HG03575 (cell line): ENCODE measurements around the gene GNAT2.

Experiments used
- ATAC-seq: cut with Tn5 transposase; IDR thresholded peaks from one replicate; pipeline ENCODE4 v1.9.1; 2021; ENCODE audit not compliant: unreplicated experiment, insufficient number of reproducible peaks, low FRiP score; ENCODE audit errors: extremely low read depth

The GNAT2 gene

DNA sequence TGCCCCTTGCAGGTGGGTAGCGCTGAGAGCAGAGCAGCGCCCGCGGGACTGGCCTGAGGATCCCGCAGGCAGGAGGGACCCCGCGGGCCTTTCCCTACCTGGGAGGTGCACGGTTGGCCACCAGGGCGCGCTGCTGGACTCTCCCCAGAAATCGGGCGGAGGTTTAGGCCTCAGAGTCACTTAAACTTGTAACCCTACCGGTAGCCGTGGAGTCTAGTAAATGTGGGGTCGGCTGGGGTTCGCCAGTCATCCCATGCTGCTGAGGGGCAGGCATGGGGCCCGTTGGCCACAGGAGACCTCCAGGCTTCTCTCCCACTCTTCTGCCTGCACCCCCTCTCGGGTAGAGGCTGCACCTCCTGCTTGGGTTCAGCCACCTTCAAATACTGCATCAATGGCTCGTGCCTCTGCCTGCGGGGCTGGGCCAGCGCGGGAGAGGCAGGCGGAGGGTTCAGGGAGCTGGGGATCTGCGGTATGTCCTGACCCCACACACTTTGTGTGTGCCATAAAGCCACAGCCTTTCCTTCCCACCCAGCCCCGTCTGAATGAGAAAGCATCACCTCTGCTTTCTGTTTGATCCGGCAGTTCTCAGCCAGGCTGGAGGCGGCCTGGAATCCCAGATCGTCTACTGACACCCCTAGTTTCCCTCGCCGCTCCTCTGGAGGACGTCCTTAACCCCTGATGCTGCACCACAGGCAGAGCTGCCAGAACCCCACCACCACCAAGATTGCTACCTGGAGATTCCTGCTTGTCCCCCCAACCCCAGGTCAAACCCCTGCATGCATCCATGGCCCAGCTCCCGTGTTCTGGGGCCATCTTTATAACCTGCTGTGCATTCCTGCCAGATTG is 24.2 kb upstream of the GNAT2 start:
- ATAC-seq, result no peak

DNA sequence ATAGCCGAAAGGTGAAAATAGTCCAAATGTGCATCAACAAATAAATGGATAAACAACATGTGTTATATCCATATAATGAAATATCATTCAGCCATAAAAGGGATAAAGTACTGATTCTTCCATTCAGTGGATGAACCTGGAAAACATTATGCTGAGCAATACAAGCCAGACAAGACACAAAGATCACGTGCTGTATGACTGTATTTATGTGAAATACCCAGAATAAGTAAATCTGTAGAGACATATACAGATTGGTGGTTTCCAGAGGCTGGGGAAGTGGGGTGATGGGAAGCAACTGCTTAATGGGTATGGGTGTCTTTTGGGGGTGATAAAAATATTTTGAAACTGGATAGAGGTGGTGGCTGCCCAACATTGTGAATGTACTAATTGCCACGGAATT is 23.2 kb upstream of the GNAT2 start:
- ATAC-seq, result no peak

DNA sequence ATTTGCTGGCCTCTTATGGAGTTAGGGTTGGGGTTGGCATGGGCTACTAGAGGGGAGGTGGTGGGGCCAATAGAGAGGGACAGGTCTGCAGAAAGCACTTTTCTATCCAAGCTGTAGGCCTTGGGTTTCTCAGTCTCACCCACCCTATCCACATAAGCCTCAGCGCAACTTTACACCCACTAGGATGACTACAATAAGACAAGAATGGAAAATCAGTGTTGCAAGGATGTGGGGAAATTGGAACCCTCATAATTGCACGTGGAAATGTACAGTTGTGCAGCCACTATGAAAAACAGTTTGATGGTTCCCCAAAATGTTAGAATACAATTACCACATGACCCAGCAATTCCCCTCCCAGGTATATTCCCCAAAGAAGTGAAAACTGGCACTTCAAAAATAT is 22.4 kb upstream of the GNAT2 start:
- no peak for ATAC-seq

DNA sequence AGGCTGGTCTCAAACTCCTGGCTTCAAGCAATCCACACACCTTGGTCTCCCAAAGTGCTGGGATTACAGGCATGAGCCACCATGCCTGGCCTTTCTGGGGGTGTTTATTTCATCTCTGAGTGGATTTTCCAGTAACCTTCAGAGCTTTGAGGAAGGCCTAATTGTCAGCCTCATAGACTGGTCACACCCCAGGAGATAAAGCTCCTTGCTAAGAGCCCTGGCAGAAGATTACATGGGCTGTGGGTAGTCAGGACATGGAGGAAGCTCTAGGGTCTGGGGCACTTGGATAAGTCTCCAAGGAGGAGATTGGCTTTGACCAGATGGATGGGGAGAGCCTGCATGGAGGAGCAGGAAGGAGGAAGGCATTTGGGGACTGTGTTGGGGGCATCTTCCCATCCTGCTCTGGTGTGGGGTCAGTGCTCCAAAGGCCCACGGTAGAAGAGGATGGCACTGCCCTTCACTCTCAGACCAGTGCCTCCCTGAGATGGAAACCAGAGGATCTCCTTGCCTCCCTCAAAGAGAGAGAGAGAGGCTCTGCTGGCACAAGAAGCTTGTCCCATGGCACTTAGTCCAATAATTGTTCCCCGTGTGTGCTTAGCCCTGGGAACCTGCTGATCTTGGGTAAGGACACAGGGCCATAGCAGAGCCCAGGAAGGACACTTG is 21.8 kb upstream of the GNAT2 start:
- no peak for ATAC-seq

DNA sequence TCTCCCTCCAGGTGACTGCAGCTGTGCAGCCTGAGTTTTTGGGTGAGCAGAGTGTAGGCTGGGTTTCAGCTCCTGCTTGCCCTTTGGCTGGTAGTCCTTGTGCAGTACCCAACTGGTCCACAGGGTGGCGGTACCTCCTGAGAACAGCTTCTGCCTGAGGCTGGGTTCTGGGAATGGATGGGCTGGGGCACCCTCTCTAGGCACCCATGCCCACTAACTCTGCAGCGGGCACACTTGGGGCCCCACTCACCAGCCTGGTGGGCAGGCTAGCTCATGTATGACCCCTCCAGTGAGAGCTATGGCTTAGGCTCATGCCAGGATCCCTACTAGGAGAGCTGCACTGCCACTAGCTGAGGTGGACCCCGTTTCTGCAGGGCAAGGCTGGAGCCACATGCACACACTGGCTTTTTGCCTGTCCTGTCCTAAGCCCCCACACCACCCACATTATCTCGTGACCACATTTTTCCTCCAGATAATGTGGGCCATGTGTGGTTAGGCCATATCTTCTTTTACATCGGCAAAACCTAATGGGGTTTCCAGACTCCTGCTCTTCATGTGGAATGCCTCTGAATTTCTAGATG is 21.0 kb upstream of the GNAT2 start:
- ATAC-seq, result no peak

DNA sequence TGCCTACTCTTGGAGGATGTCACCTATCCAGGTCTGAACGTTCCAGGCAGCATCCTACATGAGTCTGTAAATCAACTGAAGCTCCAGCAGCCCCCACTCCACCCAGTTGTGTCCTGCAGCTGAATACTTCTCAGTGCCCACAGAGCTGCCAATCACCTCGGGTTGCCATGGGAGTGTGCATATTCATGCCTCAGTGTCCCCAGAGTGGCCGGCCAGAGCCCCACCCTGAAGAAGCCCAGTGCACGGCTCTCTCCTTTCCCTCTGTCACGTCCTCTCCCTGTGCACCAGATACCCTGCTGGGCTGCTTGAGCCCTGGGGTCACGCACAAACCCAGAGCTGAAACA is 20.4 kb upstream of the GNAT2 start:
- ATAC-seq, result no peak

DNA sequence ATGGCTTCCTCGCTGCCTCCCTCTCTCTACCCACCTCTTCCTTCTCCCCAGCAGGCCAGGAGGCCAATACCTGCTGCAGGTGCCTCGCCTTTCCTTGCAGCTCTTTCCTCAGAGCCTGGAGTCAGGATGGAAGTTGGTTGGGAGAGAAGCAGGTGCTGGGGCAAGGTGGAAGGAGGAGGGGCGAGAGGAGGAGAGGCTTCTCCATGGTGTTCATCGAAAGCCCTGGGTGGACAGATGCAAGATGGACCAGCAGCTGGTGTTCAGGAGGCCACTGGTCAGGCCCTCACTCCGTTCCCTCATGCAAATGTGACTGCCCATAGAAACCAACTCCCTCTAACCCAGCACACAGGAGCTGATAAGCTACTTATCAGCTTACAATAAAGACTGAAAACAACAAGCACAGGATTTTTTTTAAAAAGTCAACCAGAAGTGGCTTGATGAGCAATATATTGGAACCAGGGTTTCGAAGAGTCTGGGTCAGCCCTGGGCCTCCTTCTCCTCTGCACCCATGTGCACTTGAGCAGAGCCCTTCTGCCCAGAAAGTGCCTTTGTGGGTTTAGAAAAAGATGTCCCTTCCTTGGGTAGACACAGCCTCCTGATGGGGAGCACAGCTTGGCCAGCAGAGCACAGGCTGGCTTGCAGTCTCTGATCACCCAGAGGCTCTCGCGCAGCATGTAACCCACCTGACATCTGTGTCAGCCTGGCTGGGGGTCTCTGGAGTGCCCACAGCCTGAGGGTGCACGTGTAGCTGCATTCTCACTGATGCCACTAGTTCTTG is 19.8 kb upstream of the GNAT2 start:
- no peak for ATAC-seq

DNA sequence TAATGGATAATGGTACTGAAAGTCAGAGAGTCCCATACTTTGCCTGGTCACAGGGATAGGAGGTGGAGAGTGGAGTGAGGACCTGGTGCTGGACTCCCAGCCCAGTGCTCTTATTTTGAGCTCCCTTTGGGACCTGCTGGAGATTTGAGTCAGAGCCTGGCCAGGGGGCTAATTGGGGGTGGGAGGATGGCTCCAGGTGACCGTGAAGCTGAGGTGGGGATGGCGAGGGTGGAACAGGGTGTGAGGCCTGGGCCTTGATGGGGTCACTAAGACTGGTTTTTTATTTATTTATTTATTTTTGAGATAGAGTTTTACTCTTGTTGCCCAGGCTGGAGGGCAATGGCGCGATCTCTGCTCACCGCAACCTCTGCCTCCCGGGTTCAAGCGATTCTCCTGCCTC is 18.0 kb upstream of the GNAT2 start:
- ATAC-seq, result no peak

DNA sequence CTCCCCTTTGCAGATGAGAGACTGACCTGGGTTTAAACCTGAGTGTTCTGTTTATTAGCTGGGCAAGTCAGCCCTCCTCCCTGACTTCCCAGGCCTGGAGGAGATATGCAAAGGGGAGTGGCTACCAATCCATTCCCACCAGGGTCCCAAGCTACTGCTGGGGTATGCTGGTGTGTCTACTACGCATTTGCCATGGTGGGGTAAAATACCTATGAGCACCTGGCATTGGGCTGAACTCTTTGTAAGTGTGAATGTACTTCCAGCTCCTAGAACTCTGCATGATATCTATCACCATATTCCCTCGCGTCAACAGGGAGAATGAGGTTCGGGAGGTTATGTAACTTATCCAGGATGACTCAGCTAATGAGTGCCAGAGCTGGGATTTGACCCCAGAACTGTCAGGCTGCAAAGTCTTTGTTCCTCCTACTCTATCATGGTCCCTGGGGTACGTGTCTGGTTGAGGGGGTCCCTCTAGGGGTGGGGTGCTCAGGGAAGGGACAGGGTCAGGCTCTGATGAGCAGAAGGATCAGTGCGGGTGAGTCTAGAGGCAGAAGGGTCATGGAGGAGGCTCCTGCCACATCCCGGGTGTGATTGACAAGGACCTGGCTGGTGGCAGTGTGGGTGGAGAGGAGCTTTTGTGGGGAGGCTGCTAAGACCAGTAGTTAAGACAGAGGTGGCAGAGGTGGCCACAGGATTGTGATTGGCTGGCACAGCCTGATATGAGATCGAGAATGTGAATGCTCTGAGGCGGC is 17.0 kb upstream of the GNAT2 start:
- no peak for ATAC-seq

DNA sequence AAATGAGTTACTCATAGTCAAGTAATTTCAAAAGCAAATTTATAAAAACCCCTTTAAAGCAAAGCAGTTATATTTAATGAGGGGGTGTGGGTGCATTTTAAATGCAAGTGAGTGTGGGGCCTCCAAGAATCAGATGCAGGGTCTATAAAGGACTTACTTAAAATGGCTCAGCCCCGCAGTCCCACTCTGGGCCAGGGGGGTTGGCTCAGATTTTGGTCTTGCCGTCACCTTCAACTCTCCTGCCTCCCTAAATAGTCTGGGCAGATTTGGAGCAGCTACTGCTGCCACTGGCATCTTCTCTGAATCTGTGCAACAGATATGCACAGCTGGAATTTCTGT is 16.4 kb upstream of the GNAT2 start:
- ATAC-seq, result no peak

DNA sequence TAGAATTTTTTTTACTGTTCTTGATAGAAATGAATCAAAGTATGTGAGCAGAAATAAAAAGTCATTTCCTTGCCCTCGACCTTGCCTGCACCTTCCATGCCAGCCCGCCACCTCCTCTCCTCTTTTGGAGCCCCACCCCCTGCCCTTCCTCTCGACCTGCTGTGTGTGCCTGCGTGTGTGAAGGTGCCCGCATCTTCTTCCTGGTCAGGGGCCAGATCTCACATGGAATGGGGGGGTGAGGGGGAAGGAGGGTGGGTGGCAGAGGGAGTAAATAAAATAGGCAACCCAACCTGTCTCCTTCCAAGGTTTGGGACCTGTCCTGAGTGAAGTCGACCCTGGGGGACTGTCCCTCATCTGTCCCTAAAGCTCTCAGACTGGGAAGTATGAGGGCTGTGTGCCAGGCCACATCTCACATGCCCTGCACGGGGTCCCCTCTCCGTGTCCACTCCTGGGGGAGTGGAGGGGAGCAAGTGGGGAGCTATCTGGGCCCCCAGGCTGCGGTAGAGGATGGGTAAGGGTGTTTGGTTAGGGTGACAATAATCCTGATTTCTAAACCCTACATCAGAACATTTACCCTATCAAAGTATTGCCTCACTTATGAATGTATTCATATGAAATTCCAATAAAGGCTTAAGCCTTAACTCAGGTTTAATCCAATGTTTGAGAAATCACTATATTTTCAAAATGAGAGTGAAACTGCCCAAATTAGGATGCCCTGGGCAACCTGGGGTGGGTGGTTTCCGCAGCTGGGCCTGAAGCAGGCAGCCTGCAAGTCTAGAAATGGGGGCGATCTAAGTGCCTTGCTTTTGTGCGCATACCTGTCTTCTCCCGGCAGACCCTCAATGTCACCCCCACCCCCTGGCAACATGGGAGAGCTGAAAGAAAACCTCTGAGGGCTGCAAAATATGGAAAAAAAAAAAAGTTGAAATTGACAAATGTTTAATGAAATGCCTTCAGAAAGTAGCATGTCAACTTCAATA is 15.6 kb upstream of the GNAT2 start:
- ATAC-seq, result no peak

DNA sequence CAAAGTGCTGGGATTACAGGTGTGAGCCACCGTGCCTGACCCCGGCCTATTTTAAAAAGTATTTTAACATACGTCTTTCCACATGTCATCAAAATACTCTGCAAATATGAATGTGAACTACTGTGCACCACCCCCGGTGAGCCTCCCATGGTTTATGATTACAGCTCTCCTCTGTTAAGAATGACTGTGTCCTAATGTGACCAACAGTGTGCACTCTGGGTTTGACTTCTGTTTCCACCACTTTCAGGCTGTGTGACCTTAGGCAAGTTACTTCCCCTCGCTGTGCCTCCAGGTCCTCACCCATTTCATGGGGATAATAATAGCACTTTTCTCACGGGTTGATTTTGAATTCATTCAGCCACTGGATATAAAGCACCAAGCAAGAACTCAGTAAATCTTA is 14.9 kb upstream of the GNAT2 start:
- no peak for ATAC-seq

DNA sequence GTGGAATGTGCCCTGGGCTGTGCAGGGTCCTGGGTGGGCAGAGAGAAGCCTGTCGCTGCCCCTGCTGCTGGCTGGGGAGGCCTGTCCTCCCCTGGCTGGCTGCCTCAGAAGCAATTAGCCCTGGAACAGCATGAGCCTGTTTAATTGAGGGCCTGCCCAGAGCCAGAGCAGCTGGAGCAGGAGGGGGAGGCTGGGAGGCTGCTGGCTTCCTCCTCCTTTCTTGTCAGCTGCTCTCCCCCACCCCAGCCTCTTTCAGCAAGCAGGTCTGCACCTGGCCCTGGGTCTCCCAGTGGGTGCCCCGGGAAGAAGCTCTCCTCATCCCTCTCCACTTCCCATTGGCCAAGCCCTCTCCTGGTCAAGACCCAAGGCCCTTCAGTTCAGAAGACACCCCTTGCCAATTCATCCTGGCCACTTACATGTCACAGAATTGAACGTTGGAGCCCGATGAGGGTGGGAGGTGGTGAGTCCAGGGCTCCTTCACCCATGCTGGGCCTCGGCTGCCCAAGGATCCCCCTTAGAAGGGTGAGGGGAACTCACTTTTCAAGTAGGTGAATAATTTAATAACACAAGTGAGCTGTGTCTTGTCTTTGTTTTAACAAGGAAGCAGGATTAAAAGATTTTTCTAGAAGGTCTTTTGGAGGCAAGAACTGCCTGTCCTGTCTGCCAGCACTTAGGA is 13.4 kb upstream of the GNAT2 start:
- no peak for ATAC-seq

DNA sequence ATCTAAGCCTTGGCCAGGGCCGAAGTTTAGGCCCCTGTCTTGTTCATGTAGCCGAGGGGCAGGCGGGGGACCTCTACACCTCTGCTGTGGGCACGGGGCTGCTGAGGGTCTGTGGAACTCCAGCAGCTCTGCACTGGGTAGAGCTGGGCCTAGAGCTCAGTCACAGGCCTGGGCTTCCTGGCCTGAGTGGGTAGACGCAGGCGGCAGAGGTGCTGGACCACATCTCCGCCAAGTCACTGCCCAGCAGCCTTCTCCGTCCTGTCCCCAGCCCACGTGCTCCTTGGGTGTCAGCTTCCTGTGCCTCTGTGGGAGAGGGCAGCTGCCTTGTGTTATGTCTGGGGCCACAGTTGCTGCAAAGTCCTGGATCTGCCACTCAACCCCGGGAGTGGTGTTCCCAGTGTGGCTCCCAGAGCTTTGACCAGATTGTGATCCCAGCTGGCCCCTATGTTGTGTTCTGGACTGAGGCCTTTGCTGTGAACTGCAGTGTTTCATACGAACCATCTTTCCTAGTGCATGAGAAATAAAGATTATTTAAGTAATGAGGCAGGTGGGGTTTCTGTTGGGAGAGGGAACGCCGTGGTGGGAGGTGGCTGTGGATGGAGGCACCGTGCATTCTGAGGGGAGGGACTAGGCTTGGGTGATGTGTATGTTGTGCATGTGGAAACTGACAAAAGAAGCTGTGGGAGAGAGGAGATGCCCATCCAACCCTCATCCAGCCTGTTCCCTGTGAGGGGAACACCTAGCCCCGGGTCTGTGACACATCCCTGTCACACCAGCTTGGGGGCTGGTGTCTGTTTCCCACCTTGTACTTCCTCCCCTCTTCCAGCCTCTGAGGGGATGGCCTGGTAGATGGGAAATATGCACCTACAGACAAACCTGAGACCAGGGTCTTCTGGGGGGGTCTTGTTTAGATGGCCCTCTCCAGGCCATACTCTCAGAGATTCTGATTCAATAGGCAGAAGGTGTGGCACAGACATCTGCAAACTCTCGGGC is 12.4 kb upstream of the GNAT2 start:
- no peak for ATAC-seq

DNA sequence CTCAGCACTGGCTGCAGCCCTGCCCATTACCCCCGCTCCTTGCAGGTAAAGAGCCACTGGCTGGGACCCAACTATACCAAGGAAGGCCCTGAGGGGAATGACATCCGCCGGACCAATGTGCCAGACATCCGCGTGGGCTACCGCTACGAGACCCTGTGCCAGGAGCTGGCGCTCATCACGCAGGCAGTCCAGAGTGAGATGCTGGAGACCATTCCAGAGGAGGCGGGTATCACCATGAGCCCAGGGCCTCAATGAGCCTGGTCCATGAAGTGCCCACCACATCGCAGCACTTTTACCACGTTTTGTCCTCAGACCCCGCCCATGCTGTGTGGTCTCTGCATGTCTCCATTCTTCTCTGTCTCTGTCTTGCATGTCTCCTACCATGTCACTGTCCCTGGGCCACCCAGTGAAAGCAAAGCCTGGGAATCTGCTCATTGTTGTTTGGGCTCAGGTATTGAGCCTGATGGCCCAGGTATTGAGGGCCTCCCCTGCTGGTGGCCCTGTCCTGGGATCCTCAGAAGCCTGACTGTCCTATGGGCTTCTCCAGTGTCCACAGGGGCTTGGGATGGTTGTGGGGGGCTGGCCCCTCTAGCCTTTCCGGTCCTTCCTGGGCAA is 11.6 kb upstream of the GNAT2 start:
- ATAC-seq, result no peak
